ENCODE results near the gene TAGLN2. TPM values are rescaled to one million over a fixed set of nuclear protein-coding genes. Genes with fewer than 3 reads are reported as not detected.

TAGLN2 gene
- 100 to 1,000 TPM; 268 to 291 TPM for total RNA-seq
- long read RNA-seq, transcript TAGLN2-203 (5 exons, 1,604 nt): major isoform, 234 of 272 reads
- long read RNA-seq, partial matches to known transcripts: 29 of 272 reads
- long read RNA-seq, other reads (novel, unspliced or antisense): 7 of 272 reads

- intact Hi-C loops (cut with DNase I, micrococcal nuclease): no loop called here
- peak; percentile 93 to 96 for DNase-seq
- peak; percentile 71 for ATAC-seq
Observed at GRCh38 chr1:159924791-159925718, at the start of gene TAGLN2. TSS of gene TAGLN2 (minus strand) at chr1:159925507. CDS start at chr1:159920509, 4,998 bp downstream.

- intact Hi-C loops (cut with DNase I, micrococcal nuclease): no loop called here
- ATAC-seq (no peak), DNase-seq (no peak)
Observed at GRCh38 chr1:159974350-159974965, 49.2 kb upstream of the TAGLN2 start.

GRCh38 chr1:159973350-159973940 lies 48.1 kb upstream of the TAGLN2 start:
- intact Hi-C loops (cut with DNase I, micrococcal nuclease): no loop called here
- ATAC-seq: no peak
- peak in 1 of 2 donors; percentile 20 for DNase-seq

- no peak for ATAC-seq
- peak in 1 of 2 donors; percentile 20 for DNase-seq
- intact Hi-C loops (cut with DNase I, micrococcal nuclease): no loop called here
Observed at GRCh38 chr1:159972443-159973205, 47.3 kb upstream of the TAGLN2 start.

- intact Hi-C loops (cut with DNase I, micrococcal nuclease): no loop called here
- DNase-seq: peak; percentile 84 to 91
- ATAC-seq: peak; percentile 95
Observed at GRCh38 chr1:159970932-159971342, 45.6 kb upstream of the TAGLN2 start.

GRCh38 chr1:159968901-159969300 lies 43.6 kb upstream of the TAGLN2 start:
- DNase-seq (no peak), ATAC-seq (no peak)
- intact Hi-C loops (cut with DNase I, micrococcal nuclease): no loop called here

- no peak for ATAC-seq
- no peak for DNase-seq
- intact Hi-C loops (cut with DNase I, micrococcal nuclease): no loop called here
Observed at GRCh38 chr1:159965263-159965662, 40.0 kb upstream of the TAGLN2 start.

- no peak for ATAC-seq
- DNase-seq: no peak
- intact Hi-C loops (cut with DNase I, micrococcal nuclease): no loop called here
Observed at GRCh38 chr1:159964144-159964543, 38.8 kb upstream of the TAGLN2 start.

- no peak for ATAC-seq
- DNase-seq: peak; percentile 33 to 44
- intact Hi-C loops (cut with DNase I, micrococcal nuclease): no loop called here
Observed at GRCh38 chr1:159962176-159962575, 36.9 kb upstream of the TAGLN2 start.

- peak; percentile 77 to 85 for DNase-seq
- ATAC-seq: peak; percentile 65
- intact Hi-C loops (cut with DNase I, micrococcal nuclease): no loop called here
Observed at GRCh38 chr1:159961636-159962035, 36.3 kb upstream of the TAGLN2 start.

GRCh38 chr1:159960721-159961381 lies 35.5 kb upstream of the TAGLN2 start:
- ATAC-seq: peak; percentile 85
- intact Hi-C loops (cut with DNase I, micrococcal nuclease): no loop called here
- peak; percentile 77 to 91 for DNase-seq

GRCh38 chr1:159959451-159959850 lies 34.1 kb upstream of the TAGLN2 start:
- intact Hi-C loops (cut with DNase I, micrococcal nuclease): no loop called here
- DNase-seq (no peak), ATAC-seq (no peak)

GRCh38 chr1:159958719-159959380 lies 33.5 kb upstream of the TAGLN2 start:
- intact Hi-C loops (cut with DNase I, micrococcal nuclease): no loop called here
- ATAC-seq (no peak), DNase-seq (no peak)

GRCh38 chr1:159957824-159958268 lies 32.5 kb upstream of the TAGLN2 start:
- intact Hi-C loops (cut with DNase I, micrococcal nuclease): no loop called here
- no peak for ATAC-seq
- DNase-seq: peak in 1 of 2 donors; percentile 22

GRCh38 chr1:159955456-159955855 lies 30.1 kb upstream of the TAGLN2 start:
- ATAC-seq: no peak
- DNase-seq: no peak
- intact Hi-C loops (cut with DNase I, micrococcal nuclease): no loop called here

- peak in 1 of 2 donors; percentile 10 for DNase-seq
- ATAC-seq: no peak
- intact Hi-C loops (cut with DNase I, micrococcal nuclease): no loop called here
Observed at GRCh38 chr1:159953536-159954515, 28.5 kb upstream of the TAGLN2 start, which contains the start of gene SLAMF9. TSS of gene SLAMF9 (minus strand) at chr1:159954237. CDS start at chr1:159954137, 100 bp downstream.
